PC-3 (cell line): Measurements from ENCODE around the gene WDR33. TPM values are rescaled to one million over a fixed set of nuclear protein-coding genes. Genes with fewer than 3 reads are reported as not detected.

Experiments
- ATAC-seq: fragments of 200-7000 bp; cut with Tn5 transposase; 2 replicates; pipeline ENCODE4 v1.9.1; 2020; ENCODE audit warnings: mild to moderate bottlenecking, moderate library complexity
- BruUV-seq: library from RNA; stranded (reverse); fragments of 400-500 nt; replicated peaks from 2 replicates; lab custom pipeline; 2021; lab: Mats Ljungman, UMichigan
- CTCF ChIA-PET: fragments of 300-600 bp; sonication (Branson Sonifier 250); formaldehyde crosslinking; loops from one replicate; lab custom pipeline; 2022; ENCODE audit warnings: antibody characterized with exemption; lab: Charles Lee
- POLR2A ChIA-PET: fragments of 300-600 bp; sonication (Branson Sonifier 250); formaldehyde crosslinking; loops from one replicate; lab custom pipeline; 2022; ENCODE audit warnings: antibody characterized with exemption; ENCODE audit not compliant: unreplicated experiment; lab: Charles Lee
- DNase-seq: peaks from one replicate; pipeline ENCODE4 v3.0.0-alpha.2; 2015
- H2AFZ ChIP-seq: fragments of 300-600 bp; sonication (generic); 2 replicates; pipeline ENCODE4 v1.6.0; 2016; ENCODE audit warnings: antibody characterized with exemption, low read length
- H3F3A ChIP-seq: fragments of 300-600 bp; sonication (generic); one replicate; pipeline ENCODE4 v1.6.0; 2017; ENCODE audit warnings: antibody characterized with exemption, low read length, control low read depth, mild to moderate bottlenecking; ENCODE audit not compliant: unreplicated experiment
- H3K27ac ChIP-seq: fragments of 300-600 bp; sonication (generic); 2 replicates; pipeline ENCODE4 v1.5.1; 2016; ENCODE audit warnings: mild to moderate bottlenecking, low read length
- H3K27me3 ChIP-seq: fragments of 300-600 bp; sonication (generic); 2 replicates; pipeline ENCODE4 v1.6.1; 2016; ENCODE audit warnings: low read length, mixed read lengths
- H3K36me3 ChIP-seq: fragments of 300-600 bp; sonication (generic); 2 replicates; pipeline ENCODE4 v1.6.1; 2016; ENCODE audit warnings: low read depth, mixed run types, low read length, mixed read lengths
- H3K4me1 ChIP-seq: fragments of 300-600 bp; sonication (generic); 2 replicates; pipeline ENCODE4 v1.5.1; 2016; ENCODE audit warnings: low read length; ENCODE audit not compliant: insufficient read depth
- H3K4me2 ChIP-seq: fragments of 300-600 bp; sonication (generic); 2 replicates; pipeline ENCODE4 v1.6.0; 2016; ENCODE audit warnings: low read length
- H3K4me3 ChIP-seq: fragments of 300-600 bp; sonication (generic); 2 replicates; pipeline ENCODE4 v1.5.1; 2016; ENCODE audit warnings: mild to moderate bottlenecking, low read length, mixed read lengths
- H3K79me2 ChIP-seq: fragments of 300-600 bp; sonication (generic); 2 replicates; pipeline ENCODE4 v1.6.1; 2017; ENCODE audit warnings: low read length, mixed read lengths
- H3K9ac ChIP-seq: fragments of 300-600 bp; sonication (generic); 2 replicates; pipeline ENCODE4 v1.6.0; 2016; ENCODE audit warnings: mild to moderate bottlenecking, low read length
- H3K9me2 ChIP-seq: fragments of 300-600 bp; sonication (generic); replicated peaks from 2 replicates; pipeline ENCODE4 v1.6.1; 2016; ENCODE audit warnings: mixed run types, low read length, mixed read lengths
- H3K9me3 ChIP-seq: fragments of 300-600 bp; sonication (generic); 2 replicates; pipeline ENCODE4 v1.6.1; 2016; ENCODE audit warnings: low read length, mixed read lengths
- H4K20me1 ChIP-seq: fragments of 300-600 bp; sonication (generic); 2 replicates; pipeline ENCODE4 v1.6.1; 2016; ENCODE audit warnings: low read length, mixed read lengths
- CTCF ChIP-seq: fragments of 300-600 bp; sonication (generic); conservative IDR thresholded peaks from 2 replicates; pipeline ENCODE4 v1.5.1; 2017; ENCODE audit warnings: antibody characterized with exemption, low read depth, mild to moderate bottlenecking, low read length
- EZH2 ChIP-seq: fragments of 300-600 bp; sonication (generic); IDR thresholded peaks from one replicate; pipeline ENCODE4 v1.6.1; 2017; ENCODE audit warnings: antibody characterized with exemption, mild to moderate bottlenecking, low read length; ENCODE audit not compliant: unreplicated experiment
- EZH2phosphoT487 ChIP-seq: fragments of 300-600 bp; sonication (generic); IDR thresholded peaks from 2 replicates; pipeline ENCODE4 v1.6.1; 2018; ENCODE audit warnings: mild to moderate bottlenecking, antibody characterized with exemption, low read length, borderline replicate concordance
- intact Hi-C: fragments of 100-400 bp; cut with micrococcal nuclease; formaldehyde crosslinking; loops from 2 replicates; pipeline ENCODE4 v1.9.0; 2023
- total RNA-seq: library from RNA; depleted of rRNA; stranded (reverse); fragments of >200 nt; gene quantifications from 2 replicates; pipeline ENCODE4 v1.2.3, GENCODE V29; 2014

The WDR33 gene
- total RNA-seq, 1 experiment from 2014 or later = 31.7 TPM

GRCh38 chr2:127658146-127658545 is 152.8 kb downstream of the WDR33 start:
- POLR2A ChIA-PET = no interaction called here
- Histone ChIP-seq H3K9me2 (no peaks in the 10 kb centered on the region), H3K4me1 (no peaks in the 10 kb centered on the region), H3F3A (no peaks in the 10 kb centered on the region), H3K4me2 (no peak overlapping the region), H4K20me1 (no peaks in the 10 kb centered on the region), H2AFZ (no peak overlapping the region), H3K27ac (no peak overlapping the region), H3K36me3 (no peaks in the 10 kb centered on the region), H3K27me3 (no peaks in the 10 kb centered on the region), H3K9ac (no peak overlapping the region), H3K79me2 (no peaks in the 10 kb centered on the region), H3K9me3 (no peaks in the 10 kb centered on the region), H3K4me3 (no peak overlapping the region)
- TF ChIP-seq EZH2 = no peak
- no peak for TF ChIP-seq EZH2phosphoT487
- no peak for TF ChIP-seq CTCF
- no peak for DNase-seq
- ATAC-seq = no peak
- intact Hi-C loops = no loop called here
- no TSS peak for BruUV-seq
- CTCF ChIA-PET = no interaction called here

GRCh38 chr2:127657232-127657595 is 153.8 kb downstream of the WDR33 start:
- no peaks in the 10 kb centered on the region for H3K27me3 ChIP-seq

More at GRCh38 chr2:127657232-127657595, 153.8 kb downstream of the WDR33 start:
- H2AFZ ChIP-seq = no peak overlapping the region
- no peaks in the 10 kb centered on the region for H3K79me2 ChIP-seq
- no peaks in the 10 kb centered on the region for H3K4me1 ChIP-seq
- no peak overlapping the region for H3K27ac ChIP-seq
- intact Hi-C loops = no loop called here
- POLR2A ChIA-PET = no interaction called here
- H3K9me2 ChIP-seq = no peaks in the 10 kb centered on the region
- no peak overlapping the region for H3K9ac ChIP-seq
- H4K20me1 ChIP-seq = no peaks in the 10 kb centered on the region
- H3K9me3 ChIP-seq = no peaks in the 10 kb centered on the region
- DNase-seq = no peak
- ATAC-seq = no peak
- no peaks in the 10 kb centered on the region for H3F3A ChIP-seq
- CTCF ChIA-PET = no interaction called here
- H3K36me3 ChIP-seq = no peaks in the 10 kb centered on the region
- TF ChIP-seq EZH2 (no peak), EZH2phosphoT487 (no peak), CTCF (no peak)
- BruUV-seq = no TSS peak
- H3K4me3 ChIP-seq = no peak overlapping the region
- H3K4me2 ChIP-seq = no peak overlapping the region
